NT2/D1 (cell line): ENCODE results near the gene MT1G.

Experiments used
- SUZ12 ChIP-seq: IDR thresholded peaks from 2 replicates; pipeline ENCODE4 v1.6.1; 2011; ENCODE audit not compliant: insufficient read length, insufficient read depth; ENCODE audit errors: extremely low read depth
- YY1 ChIP-seq: IDR thresholded peaks from 2 replicates; pipeline ENCODE4 v1.6.1; 2011; ENCODE audit not compliant: insufficient read length, insufficient read depth
- ZNF274 ChIP-seq: IDR thresholded peaks from 2 replicates; pipeline ENCODE4 v1.6.1; 2011; ENCODE audit warnings: mild to moderate bottlenecking, low read depth, low read length

GRCh38 chr16:56669005-56669839 is 1.4 kb upstream of the MT1G start, which contains the start of gene MT1H:
- TF ChIP-seq YY1 (no peak), ZNF274 (no peak), SUZ12 (no peak)
